Smooth muscle cell (in vitro differentiated cells): ENCODE results near the gene BTBD16. TPM values are rescaled to one million over a fixed set of nuclear protein-coding genes. Genes with fewer than 3 reads are reported as not detected.

Source experiments
- DNase-seq: peaks from one replicate; lab custom pipeline; 2025; ENCODE audit not compliant: unreplicated experiment; lab: John Stamatoyannopoulos, UW
- H2AFZ ChIP-seq: fragments of 200-600 bp; sonication (generic); 2 replicates; pipeline ENCODE4 v1.6.0; 2016; ENCODE audit warnings: antibody characterized with exemption, low read depth, mild to moderate bottlenecking
- H3F3A ChIP-seq: fragments of 200-600 bp; sonication (generic); 2 replicates; pipeline ENCODE4 v1.6.0; 2017; ENCODE audit warnings: antibody characterized with exemption, low read depth
- H3K27ac ChIP-seq: fragments of 200-600 bp; sonication (generic); 2 replicates; pipeline ENCODE4 v1.5.1; 2016; ENCODE audit warnings: low read depth, mild to moderate bottlenecking
- H3K27me3 ChIP-seq: fragments of 200-600 bp; sonication (generic); 2 replicates; pipeline ENCODE4 v1.6.1; 2016; ENCODE audit warnings: low read depth, mild to moderate bottlenecking
- H3K36me3 ChIP-seq: fragments of 200-600 bp; sonication (generic); 2 replicates; pipeline ENCODE4 v1.5.1; 2016; ENCODE audit warnings: low read depth
- H3K4me1 ChIP-seq: fragments of 200-600 bp; sonication (generic); 2 replicates; pipeline ENCODE4 v1.5.1; 2016; ENCODE audit warnings: low read depth
- H3K4me2 ChIP-seq: fragments of 200-600 bp; sonication (generic); 2 replicates; pipeline ENCODE4 v1.6.0; 2016; ENCODE audit warnings: mild to moderate bottlenecking
- H3K4me3 ChIP-seq: fragments of 200-600 bp; sonication (generic); 2 replicates; pipeline ENCODE4 v1.5.1; 2016; ENCODE audit warnings: mild to moderate bottlenecking
- H3K79me2 ChIP-seq: fragments of 200-600 bp; sonication (generic); 2 replicates; pipeline ENCODE4 v1.6.0; 2016; ENCODE audit warnings: low read depth, mild to moderate bottlenecking
- H3K9ac ChIP-seq: fragments of 200-600 bp; sonication (generic); 2 replicates; pipeline ENCODE4 v1.6.0; 2016; ENCODE audit warnings: low read depth
- H3K9me3 ChIP-seq: fragments of 200-600 bp; sonication (generic); replicated peaks from 2 replicates; pipeline ENCODE4 v1.5.1; 2016; ENCODE audit warnings: low read depth
- H4K20me1 ChIP-seq: fragments of 200-600 bp; sonication (generic); 2 replicates; pipeline ENCODE4 v1.6.0; 2016; ENCODE audit warnings: low read depth
- WGBS: methylation state at CpG from one replicate; pipeline ENCODE4 v1.1.7; 2016; ENCODE audit warnings: low lambda C conversion rate; 5-methylcytosine and 5-hydroxymethylcytosine counted together
- polyA plus RNA-seq: library from polyadenylated mRNA; unstranded; fragments of >200 nt; fragmentation: Nextera tagmentation; extraction: Ambion mirVana; gene quantifications from 2 replicates; pipeline ENCODE4 v1.2.1, GENCODE V29; 2016
- total RNA-seq: library from RNA; depleted of rRNA; stranded (reverse); fragments of >200 nt; gene quantifications from 2 replicates; pipeline ENCODE4 v1.2.3, GENCODE V29; 2014
- TF ChIP-seq, protein P1 (sequence below): fragments of 200-600 bp; sonication (generic); IDR thresholded peaks from 2 replicates; pipeline ENCODE4 v1.5.1; 2017; ENCODE audit warnings: borderline replicate concordance, mild to moderate bottlenecking, antibody characterized with exemption; ENCODE audit not compliant: insufficient read depth, poor library complexity, severe bottlenecking

BTBD16 gene
- total and polyA plus RNA-seq, 2 experiments from 2014 or later = not detected

DNA sequence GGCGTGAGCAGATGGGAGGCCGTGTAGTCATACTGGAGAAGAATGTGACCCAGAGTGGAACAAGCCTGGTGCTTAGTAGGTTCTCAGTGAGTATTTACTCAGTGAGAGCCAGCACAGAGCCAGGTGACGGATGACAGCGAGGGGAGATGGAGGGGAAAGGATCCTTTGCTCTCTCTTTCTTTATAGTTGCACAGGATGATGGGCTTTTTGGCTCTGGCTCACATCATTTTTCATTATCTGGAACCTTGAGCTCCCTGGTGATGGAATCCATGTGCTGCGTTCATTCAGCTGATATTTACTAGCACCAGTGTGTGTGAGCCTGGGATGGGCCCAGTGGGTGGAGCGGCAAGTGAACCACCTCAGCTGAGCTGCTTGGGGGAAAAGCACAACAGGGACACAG, 17.2 kb downstream of the BTBD16 start:
- Histone ChIP-seq H3K9me3 (no peaks in the 10 kb centered on the region), H2AFZ (no peak overlapping the region), H3K9ac (no peak overlapping the region), H3K4me3 (no peak overlapping the region), H3K79me2 (no peaks in the 10 kb centered on the region), H3K36me3 (no peaks in the 10 kb centered on the region), H3F3A (no peaks in the 10 kb centered on the region), H3K27ac (no peak overlapping the region), H4K20me1 (no peaks in the 10 kb centered on the region), H3K4me1 (peaks cover 8% of the 10 kb centered on the region), H3K27me3 (no peaks in the 10 kb centered on the region), H3K4me2 (no peak overlapping the region)
- DNase-seq = no peak
- WGBS = 88% methylated on average over 6 of the region's 6 CpGs
- TF ChIP-seq, protein P1, sequence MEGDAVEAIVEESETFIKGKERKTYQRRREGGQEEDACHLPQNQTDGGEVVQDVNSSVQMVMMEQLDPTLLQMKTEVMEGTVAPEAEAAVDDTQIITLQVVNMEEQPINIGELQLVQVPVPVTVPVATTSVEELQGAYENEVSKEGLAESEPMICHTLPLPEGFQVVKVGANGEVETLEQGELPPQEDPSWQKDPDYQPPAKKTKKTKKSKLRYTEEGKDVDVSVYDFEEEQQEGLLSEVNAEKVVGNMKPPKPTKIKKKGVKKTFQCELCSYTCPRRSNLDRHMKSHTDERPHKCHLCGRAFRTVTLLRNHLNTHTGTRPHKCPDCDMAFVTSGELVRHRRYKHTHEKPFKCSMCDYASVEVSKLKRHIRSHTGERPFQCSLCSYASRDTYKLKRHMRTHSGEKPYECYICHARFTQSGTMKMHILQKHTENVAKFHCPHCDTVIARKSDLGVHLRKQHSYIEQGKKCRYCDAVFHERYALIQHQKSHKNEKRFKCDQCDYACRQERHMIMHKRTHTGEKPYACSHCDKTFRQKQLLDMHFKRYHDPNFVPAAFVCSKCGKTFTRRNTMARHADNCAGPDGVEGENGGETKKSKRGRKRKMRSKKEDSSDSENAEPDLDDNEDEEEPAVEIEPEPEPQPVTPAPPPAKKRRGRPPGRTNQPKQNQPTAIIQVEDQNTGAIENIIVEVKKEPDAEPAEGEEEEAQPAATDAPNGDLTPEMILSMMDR = no peak

DNA sequence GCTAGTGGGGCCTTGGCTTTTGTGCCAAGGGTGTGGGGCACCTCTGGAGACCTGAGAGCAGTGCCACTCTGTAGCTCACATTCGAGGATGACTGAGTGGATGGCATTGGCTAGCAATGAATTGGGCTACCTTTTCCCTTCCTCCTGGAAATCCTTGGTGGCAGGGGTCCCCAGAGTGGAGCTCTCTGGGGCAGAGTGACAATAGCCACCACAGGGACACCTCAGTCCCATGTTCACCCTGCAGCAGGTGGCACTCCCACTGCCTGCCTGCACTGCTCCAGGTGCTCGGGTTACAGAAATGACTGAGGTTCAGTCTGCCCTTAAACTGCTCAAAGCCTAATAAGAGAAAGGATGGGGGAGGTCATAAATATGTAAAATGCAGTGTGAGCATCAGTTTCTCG, 17.8 kb downstream of the BTBD16 start:
- Histone ChIP-seq H3K9ac (no peak overlapping the region), H3K4me2 (no peak overlapping the region), H4K20me1 (no peaks in the 10 kb centered on the region), H3F3A (no peaks in the 10 kb centered on the region), H3K27ac (no peak overlapping the region), H3K4me3 (no peak overlapping the region), H3K79me2 (no peaks in the 10 kb centered on the region), H2AFZ (no peak overlapping the region), H3K27me3 (no peaks in the 10 kb centered on the region), H3K36me3 (no peaks in the 10 kb centered on the region), H3K4me1 (peaks cover 8% of the 10 kb centered on the region), H3K9me3 (no peaks in the 10 kb centered on the region)
- TF ChIP-seq, protein P1 = no peak
- no peak for DNase-seq
- 93% methylated on average over 3 of the region's 3 CpGs for WGBS

DNA sequence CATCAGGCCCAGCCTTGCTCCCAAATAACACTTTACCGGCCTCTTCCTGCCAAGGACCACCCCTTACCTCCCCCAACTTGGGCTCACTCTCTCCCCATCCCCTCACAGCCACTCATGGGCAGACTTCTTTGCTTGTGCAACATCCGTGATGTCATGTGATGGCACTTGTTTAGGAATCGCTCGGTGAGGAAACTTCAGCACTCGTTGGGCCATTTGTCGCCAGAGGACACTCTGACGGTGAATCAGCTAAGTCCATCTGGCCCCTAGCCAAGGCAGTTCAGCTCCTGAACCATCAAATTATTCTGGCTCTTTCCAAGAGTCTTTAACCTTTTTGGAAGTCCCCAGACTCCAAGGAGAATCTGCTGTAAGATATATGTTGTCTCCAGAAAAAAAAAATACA, 19.2 kb downstream of the BTBD16 start:
- no peaks in the 10 kb centered on the region for H3K79me2 ChIP-seq
- no peaks in the 10 kb centered on the region for H4K20me1 ChIP-seq
- no peaks in the 10 kb centered on the region for H3K9me3 ChIP-seq
- no peak overlapping the region for H3K27ac ChIP-seq
- H3K4me2 ChIP-seq = no peak overlapping the region
- H3F3A ChIP-seq = no peaks in the 10 kb centered on the region
- no peak overlapping the region for H2AFZ ChIP-seq
- H3K4me3 ChIP-seq = no peak overlapping the region
- H3K36me3 ChIP-seq = no peaks in the 10 kb centered on the region
- peaks cover 8% of the 10 kb centered on the region for H3K4me1 ChIP-seq
- TF ChIP-seq, protein P1 = no peak
- WGBS = 72% methylated on average over 7 of the region's 7 CpGs
- H3K27me3 ChIP-seq = no peaks in the 10 kb centered on the region
- no peak overlapping the region for H3K9ac ChIP-seq
- DNase-seq = no peak

DNA sequence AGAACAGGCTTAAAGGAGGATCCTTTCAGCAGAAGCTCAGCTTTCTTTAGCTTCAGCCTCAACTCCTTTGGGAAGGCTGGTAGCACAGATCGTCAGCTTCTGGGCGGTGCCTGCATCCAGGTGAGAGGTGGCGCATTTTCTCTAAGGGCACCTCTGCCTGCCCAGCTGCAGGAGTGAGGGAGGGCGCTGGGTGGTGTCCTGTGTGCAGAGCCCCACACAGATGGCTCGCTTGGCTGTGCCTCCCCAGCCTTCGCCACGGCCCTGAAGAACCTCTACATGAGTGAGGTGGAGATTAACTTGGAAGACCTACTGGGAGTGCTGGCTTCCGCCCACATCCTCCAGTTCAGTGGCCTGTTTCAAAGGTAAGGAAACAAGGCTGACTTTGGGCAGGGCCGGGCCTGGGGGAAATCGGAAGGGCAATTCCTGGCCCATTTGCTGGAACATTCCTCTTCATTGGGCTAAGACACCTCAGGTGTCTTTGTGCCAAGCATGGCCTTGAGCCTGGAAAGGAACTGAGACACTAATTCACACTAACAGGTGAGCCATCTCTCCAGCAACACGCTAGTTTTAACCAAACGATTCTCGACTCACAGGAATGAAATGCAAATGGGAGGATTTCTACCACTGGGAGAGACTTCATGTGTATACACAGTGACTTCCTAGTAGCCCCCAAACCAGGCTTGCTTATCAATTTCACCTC, 19.9 kb downstream of the BTBD16 start:
- WGBS = 95% methylated on average over 13 of the region's 13 CpGs
- Histone ChIP-seq H3K4me1 (peaks cover 8% of the 10 kb centered on the region), H3K36me3 (no peaks in the 10 kb centered on the region), H3K79me2 (no peaks in the 10 kb centered on the region), H3K4me2 (no peak overlapping the region), H3K27ac (no peak overlapping the region), H2AFZ (no peak overlapping the region), H3K9me3 (no peaks in the 10 kb centered on the region), H3K9ac (no peak overlapping the region), H3K27me3 (no peaks in the 10 kb centered on the region), H3K4me3 (no peak overlapping the region), H3F3A (no peaks in the 10 kb centered on the region), H4K20me1 (no peaks in the 10 kb centered on the region)
- DNase-seq = no peak
- TF ChIP-seq, protein P1 = no peak
